ENCODE results near the gene DAB2IP.
"Not testable (repeated sequence)": the region's sequence is repeated elsewhere in the genome, so short reads cannot be mapped to it uniquely, and the experiment has no call there.

The DAB2IP gene

GRCh38 chr9:121651295-121652020, at the start of gene DAB2IP:
Gene DAB2IP (plus strand): TSS chr9:121651634. CDS start chr9:121651776, 142 bp downstream.
- DNase-seq: peak; percentile 54

GRCh38 chr9:121603028-121603427, 48.4 kb upstream of the DAB2IP start:
- no peak for DNase-seq

DNA sequence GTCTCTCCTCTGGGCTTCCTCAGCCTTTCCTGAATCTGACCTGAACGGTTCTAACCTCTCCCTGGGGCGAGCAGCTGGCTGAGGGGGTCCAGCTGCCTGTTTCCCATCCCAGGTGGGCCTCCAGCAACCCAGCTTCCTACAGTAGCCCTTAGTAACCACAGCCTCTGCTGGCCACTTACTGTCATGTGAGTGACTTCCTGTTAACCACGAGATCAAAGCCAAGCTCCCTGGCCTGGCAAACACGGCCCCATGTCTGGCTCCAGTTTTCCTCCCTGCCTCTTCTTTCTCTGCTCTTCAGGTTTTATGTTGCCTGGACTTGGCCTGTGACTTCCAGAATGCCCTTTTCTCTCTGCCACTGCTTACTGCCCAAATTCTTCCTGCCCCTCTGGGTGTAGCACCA, 47.2 kb upstream of the DAB2IP start:
- no peak for DNase-seq

GRCh38 chr9:121604654-121605053, 46.8 kb upstream of the DAB2IP start:
- DNase-seq: no peak

DNA sequence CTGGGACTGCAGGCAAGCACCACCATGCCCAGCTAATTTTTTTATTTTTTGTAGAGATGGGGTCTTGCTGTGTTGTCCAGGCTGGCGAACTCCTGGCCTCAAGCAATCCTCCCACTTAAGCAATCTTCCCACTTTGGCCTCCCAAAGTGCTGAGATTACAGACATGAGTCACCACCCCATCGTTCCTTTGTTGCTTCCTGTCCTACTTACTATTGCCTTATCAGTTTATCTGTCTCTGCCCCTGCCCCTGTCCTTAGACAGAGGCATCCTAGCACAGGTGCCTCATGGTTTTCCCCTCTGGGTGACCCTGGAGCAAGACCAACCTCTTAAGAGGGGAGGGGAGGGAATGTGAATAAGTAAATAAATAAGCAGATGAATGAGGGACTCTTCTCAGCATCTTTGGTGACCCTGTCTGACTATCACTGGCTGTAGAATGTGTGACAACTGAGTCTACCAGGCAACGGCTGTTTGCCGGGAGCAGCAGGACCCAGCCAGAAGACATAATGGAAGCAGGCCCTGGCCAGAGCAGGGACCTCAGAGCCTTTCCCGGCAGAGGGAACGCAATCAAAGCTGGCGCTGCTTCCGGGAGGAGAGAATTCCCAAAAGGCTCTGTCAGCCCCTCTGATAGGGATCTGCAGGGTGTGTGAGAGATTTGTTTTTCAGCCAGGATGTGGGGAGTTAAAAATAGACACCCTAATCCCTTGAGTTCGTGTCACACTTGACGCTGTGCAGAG, 43.8 kb upstream of the DAB2IP start:
- peak; percentile 78 for DNase-seq

DNA sequence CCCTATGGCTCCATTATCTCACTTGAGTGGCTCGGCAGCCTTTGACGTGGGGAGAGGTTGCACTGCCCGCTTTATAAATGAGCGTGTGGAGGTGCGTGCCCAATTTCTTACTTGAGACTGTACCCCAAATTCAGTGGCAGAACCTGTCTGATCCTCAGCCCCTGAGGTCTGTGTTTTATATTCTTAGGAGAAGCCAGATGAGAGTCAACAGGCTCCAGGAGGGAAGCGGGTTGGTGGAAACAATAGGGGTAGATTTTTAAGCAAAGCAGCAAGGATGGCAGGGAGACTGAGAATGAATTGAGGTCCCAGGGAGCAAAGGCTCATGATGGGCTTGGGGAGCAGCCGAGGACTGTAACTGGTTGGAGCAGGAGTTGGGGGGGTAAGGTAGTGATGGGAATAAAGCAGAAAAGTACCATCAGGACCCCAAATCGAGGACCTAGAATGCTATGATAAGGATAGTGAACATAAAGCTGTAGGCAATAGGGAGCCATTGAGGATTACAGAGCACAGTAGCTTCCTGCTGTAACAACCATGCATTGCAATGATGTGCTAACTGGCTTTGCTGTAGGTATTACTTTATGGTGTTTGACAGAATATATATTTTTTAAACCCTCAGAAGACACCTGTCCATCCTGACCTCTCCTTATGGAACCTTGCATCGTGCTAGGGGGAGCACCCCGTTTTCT, 43.1 kb upstream of the DAB2IP start:
- no peak for DNase-seq

DNA sequence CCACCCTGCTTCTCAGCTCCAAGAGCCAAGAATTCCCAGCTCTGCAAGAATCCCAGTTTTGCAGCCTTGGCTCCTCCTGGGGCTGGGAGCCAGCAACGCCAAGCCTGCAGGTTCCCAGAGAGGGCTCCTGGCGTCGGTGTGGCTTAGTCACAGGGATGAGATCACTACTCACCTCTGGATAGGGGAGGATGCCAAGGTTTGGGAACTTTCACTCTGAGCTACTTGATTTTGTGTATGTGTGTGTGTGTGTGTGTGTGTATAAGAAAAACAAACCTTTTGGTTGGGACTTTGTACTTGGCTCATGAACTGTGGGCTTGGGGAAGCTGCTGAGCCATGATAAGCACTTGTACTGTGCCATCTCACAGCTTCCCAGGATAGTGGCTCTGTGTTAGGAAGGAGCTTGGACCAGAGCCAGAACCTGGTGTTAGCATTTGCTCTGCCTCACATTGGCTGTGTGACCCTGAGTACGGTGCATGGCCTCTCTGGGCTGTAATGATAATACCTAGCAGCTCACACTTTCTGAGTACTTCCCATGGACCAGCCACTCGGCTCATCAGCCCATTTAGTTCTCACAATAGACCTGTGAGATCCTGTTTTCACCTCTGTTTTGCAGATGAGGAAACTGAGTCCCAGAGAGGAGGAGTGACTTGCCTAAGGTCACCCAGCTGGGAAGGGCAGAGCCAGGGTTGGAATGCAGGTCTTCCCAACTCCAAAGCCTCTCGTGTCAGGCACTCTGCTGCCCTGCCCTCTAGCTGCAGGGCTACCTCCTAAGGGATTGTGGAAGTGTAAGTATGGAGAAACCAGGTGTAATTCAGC, 41.4 kb upstream of the DAB2IP start:
- DNase-seq: no peak

- no peak for DNase-seq
Measured at GRCh38 chr9:121610638-121610953, 40.8 kb upstream of the DAB2IP start.

GRCh38 chr9:121612511-121612998, 38.9 kb upstream of the DAB2IP start:
- DNase-seq: no peak

GRCh38 chr9:121613009-121613752, 38.3 kb upstream of the DAB2IP start:
- no peak for DNase-seq

DNA sequence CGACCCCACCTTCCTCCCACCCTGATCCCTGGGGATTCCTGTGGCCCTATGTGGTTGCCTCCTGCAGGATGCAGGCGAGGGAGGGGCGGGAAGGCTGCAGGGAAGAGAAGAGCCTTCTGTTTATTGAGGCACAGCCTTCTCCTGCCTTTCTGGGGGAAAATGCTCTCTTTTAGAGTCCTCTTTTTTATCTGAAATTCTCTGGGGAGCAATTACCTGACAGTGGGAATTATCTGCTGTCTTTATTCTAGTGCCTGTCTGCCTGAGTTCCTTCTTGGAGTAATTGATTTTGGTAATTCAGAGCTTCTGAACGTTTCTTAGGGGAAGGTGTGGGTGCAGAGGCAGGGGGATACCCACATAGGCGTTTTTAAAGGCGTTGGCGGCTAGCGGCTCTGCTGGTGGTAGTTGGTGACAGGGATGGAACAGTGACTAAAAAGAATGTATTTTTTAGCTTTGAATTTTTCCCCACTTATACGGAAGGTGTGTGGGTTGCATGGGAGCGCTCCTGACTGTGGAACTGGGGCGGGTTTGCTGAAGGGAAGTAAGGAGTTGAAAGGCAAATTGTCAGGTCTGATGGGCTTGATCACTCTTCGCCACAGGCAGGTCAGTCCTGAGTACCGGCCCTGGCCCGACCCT, 35.2 kb upstream of the DAB2IP start:
- DNase-seq: no peak

- no peak for DNase-seq
Measured at GRCh38 chr9:121618504-121618903, 32.9 kb upstream of the DAB2IP start.

- not testable (repeated sequence) for DNase-seq
Measured at GRCh38 chr9:121618910-121619309, 32.5 kb upstream of the DAB2IP start.

DNA sequence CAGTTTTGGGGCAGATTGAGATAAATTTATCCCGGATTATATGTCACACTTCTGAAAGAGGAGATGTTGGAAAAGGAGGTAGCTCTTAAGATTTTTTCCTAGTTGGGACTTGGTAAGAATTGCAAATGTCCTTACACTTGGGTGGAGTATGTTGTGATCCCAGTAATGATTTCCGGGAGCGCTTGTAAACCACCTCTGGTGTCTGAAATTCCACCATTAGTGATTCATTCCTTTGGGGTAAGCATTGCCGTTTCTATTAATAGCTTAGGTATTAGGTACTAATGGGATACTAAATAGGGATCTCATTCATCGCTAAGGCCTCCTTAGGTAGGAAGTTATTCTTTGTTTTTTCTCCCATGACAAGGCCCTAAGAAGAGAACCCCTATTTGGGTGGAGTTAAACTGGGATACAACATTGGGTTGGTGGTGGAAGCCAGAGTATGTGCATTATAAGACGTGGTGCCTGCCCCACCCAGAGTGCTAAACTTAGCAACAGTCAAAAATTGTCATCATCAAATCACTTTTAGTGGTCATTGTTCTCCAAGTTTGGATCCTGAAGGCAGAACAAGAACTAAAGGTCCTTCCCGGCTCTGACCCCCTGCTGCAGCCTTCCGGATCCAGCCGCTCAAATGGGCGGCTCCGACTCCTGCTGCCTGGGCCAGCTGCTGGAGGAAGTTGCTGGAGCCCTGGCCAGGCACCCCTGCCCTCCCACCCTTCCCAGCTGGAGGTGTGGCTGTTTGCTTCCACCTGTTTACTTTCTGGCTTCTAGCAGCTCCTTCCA, 31.7 kb upstream of the DAB2IP start:
- no peak for DNase-seq

DNA sequence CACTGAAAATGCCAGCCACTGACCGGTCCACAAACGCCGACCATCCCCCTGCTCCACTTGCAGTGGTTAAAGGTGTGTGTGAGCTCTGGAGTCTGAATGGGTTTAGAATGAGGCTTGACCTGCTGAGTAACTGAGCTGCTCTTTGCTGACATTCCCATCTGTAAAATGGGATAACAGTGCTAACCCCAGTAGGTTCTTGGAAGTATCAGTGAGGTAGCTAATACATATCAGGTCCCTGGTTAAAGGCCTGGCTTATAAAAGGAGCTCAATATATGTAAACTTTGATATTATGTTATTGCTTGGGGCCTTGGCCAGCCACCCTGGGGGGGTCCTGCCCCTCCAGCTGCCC, 31.1 kb upstream of the DAB2IP start:
- no peak for DNase-seq

GRCh38 chr9:121620777-121621449, 30.5 kb upstream of the DAB2IP start:
- no peak for DNase-seq

- DNase-seq: no peak
Measured at GRCh38 chr9:121622387-121623203, 28.8 kb upstream of the DAB2IP start.

GRCh38 chr9:121623430-121623829, 28.0 kb upstream of the DAB2IP start:
- not testable (repeated sequence) for DNase-seq

GRCh38 chr9:121625590-121625989, 25.8 kb upstream of the DAB2IP start:
- no peak for DNase-seq
